Gastroesophageal sphincter (tissue), 4 donors: Measurements from ENCODE around the gene FAM168B. TPM values are rescaled to one million over a fixed set of nuclear protein-coding genes. Genes with fewer than 3 reads are reported as not detected.
A peak's percentile ranks its signal among the peaks of the same experiment; 100 is the strongest.

Experiments used
- ATAC-seq: fragments of 150-250 bp; one replicate; pipeline ENCODE4 v1.9.1; 2016; ENCODE audit warnings: mild to moderate bottlenecking, moderate library complexity
- H3K27ac ChIP-seq, 4 donors: fragments of 200-600 bp; sonication (generic) in 3 of 4; 1 replicate in 3 of 4; 2 replicates in 1 of 4; pipeline ENCODE4 v1.5.1; 2016 to 2019
- H3K27me3 ChIP-seq: fragments of 200-600 bp; sonication (generic); one replicate; pipeline ENCODE4 v1.5.1; 2019
- H3K36me3 ChIP-seq, 2 donors: fragments of 200-600 bp; sonication (generic); one replicate each; pipeline ENCODE4 v1.5.1; 2019; ENCODE audit warnings: control low read depth in 1 of 2
- H3K4me1 ChIP-seq, 3 donors: fragments of 200-600 bp; sonication (generic); 1 replicate in 2 of 3; 2 replicates in 1 of 3; pipeline ENCODE4 v1.5.1; 2016 to 2019; ENCODE audit warnings: control low read depth in 2 of 3
- H3K4me3 ChIP-seq, 2 donors: fragments of 200-600 bp; sonication (generic); one replicate each; pipeline ENCODE4 v1.5.1; 2019; ENCODE audit warnings: mild to moderate bottlenecking in 1 of 2, moderate library complexity in 1 of 2
- H3K9me3 ChIP-seq, 3 donors: fragments of 200-600 bp; sonication (generic); one replicate each; pipeline ENCODE4 v1.5.1; 2017 to 2019; ENCODE audit warnings: control low read depth in 2 of 3
- CTCF ChIP-seq, 4 experiments: fragments of 200-600 bp in 2 of 4; fragments of 450-650 bp in 2 of 4; sonication (generic) in 1 of 4; IDR thresholded peaks; one replicate each; pipeline ENCODE4 v1.5.1; 2017 to 2019; ENCODE audit warnings: antibody characterized with exemption in 4 of 4, mild to moderate bottlenecking in 2 of 4, moderate library complexity in 2 of 4
- EP300 ChIP-seq: sonication (generic); formaldehyde crosslinking; IDR thresholded peaks from one replicate; pipeline ENCODE4 v1.6.1; 2017; ENCODE audit warnings: antibody characterized with exemption, mild to moderate bottlenecking
- POLR2A ChIP-seq, 2 donors: fragments of 450-650 bp; IDR thresholded peaks; one replicate each; pipeline ENCODE4 v1.6.1; 2017; ENCODE audit warnings: antibody characterized with exemption in 2 of 2, mild to moderate bottlenecking in 2 of 2, moderate library complexity in 1 of 2
- POLR2AphosphoS5 ChIP-seq: sonication (generic); formaldehyde crosslinking; IDR thresholded peaks from one replicate; pipeline ENCODE4 v1.6.1; 2017; ENCODE audit warnings: antibody characterized with exemption
- WGBS, 2 donors: methylation state at CpG; one replicate each; pipeline ENCODE4 v1.1.5; 2018; ENCODE audit warnings: low coverage in 1 of 2; 5-methylcytosine and 5-hydroxymethylcytosine counted together
- total RNA-seq, 4 donors: library from RNA; depleted of rRNA; stranded (reverse); fragments of >200 nt; gene quantifications; one replicate each; pipeline ENCODE4 v1.1.0, GENCODE V29; 2016

The FAM168B gene
- total RNA-seq, 4 donors from 2014 or later, result 184 to 244 (median 198) TPM

- 0 to 1% methylated on average over 19 to 20 of the region's 20 CpGs for WGBS, 2 donors
- TF ChIP-seq CTCF (IDR thresholded peaks at IDR 0.05) (no peak), POLR2A (IDR thresholded peaks at IDR 0.05) (no peak), POLR2AphosphoS5 (peak; percentile 50)
- ATAC-seq, result peak; percentile 89
- H3K4me1 ChIP-seq, result peaks cover 0 to 41% (median 19%) of the 10 kb centered on the region in 3 donors
- peak overlapping the region; percentile 57 to 75 for H3K4me3 ChIP-seq
- no peaks in the 10 kb centered on the region for H3K9me3 ChIP-seq
- H3K27ac ChIP-seq, result peak overlapping the region; percentile 66 to 94 (median 92)
- H3K27me3 ChIP-seq, result no peaks in the 10 kb centered on the region
- no peaks in the 10 kb centered on the region for H3K36me3 ChIP-seq
Observed at GRCh38 chr2:131104487-131105155, 11.4 kb upstream of the FAM168B start.

DNA sequence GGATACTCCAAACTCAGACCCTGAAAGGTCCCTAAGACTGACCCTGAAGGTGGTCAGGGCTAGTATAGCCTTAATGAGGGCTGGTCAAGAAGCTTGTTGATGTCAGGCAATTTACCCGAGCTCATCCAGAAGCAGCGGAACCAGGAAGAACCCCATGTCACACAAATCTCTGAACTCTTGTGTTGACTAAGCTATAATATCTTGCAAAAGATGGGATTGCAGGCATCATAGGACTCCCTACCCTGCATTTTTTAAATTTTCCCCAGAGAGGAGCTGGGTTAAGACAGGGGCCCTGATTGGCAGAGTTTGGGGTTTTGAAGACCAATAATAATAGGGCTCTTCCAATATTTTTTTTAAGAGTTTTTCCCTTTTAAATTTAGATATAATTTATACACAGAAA is 9.9 kb upstream of the FAM168B start:
- 100% methylated on average over 1 of the region's 2 CpGs; no CpG with 5 or more reads in 1 of the 2 donors for WGBS, 2 donors

GRCh38 chr2:131094463-131095281 is 1.4 kb upstream of the FAM168B start:
- TF ChIP-seq POLR2AphosphoS5, result no peak
- no peak for TF ChIP-seq EP300
- no peak for TF ChIP-seq POLR2A (IDR thresholded peaks at IDR 0.05)
- no peak for TF ChIP-seq CTCF (IDR thresholded peaks at IDR 0.05)
- Histone ChIP-seq H3K4me3 (no peak overlapping the region), H3K9me3 (no peaks in the 10 kb centered on the region), H3K27me3 (no peaks in the 10 kb centered on the region), H3K36me3 (peaks cover 0 to 14% of the 10 kb centered on the region in 2 donors), H3K27ac (peak overlapping the region in 1 of 4 donors; percentile 95), H3K4me1 (peaks cover 0 to 32% (median 3%) of the 10 kb centered on the region in 3 donors)
- no peak for ATAC-seq
- 59 to 65% methylated on average over 10 to 16 of the region's 22 CpGs for WGBS, 2 donors

More for the DNA sequence above, 9.9 kb upstream of the FAM168B start:
- no peaks in the 10 kb centered on the region for H3K9me3 ChIP-seq
- no peaks in the 10 kb centered on the region for H3K27me3 ChIP-seq
- no peaks in the 10 kb centered on the region for H3K36me3 ChIP-seq
- ATAC-seq, result no peak
- no peak overlapping the region for H3K27ac ChIP-seq
- H3K4me3 ChIP-seq, result no peak overlapping the region
- TF ChIP-seq CTCF (IDR thresholded peaks at IDR 0.05) (no peak), POLR2AphosphoS5 (no peak), POLR2A (IDR thresholded peaks at IDR 0.05) (no peak), EP300 (no peak)
- H3K4me1 ChIP-seq, result peaks cover 0 to 37% (median 19%) of the 10 kb centered on the region in 3 donors

DNA sequence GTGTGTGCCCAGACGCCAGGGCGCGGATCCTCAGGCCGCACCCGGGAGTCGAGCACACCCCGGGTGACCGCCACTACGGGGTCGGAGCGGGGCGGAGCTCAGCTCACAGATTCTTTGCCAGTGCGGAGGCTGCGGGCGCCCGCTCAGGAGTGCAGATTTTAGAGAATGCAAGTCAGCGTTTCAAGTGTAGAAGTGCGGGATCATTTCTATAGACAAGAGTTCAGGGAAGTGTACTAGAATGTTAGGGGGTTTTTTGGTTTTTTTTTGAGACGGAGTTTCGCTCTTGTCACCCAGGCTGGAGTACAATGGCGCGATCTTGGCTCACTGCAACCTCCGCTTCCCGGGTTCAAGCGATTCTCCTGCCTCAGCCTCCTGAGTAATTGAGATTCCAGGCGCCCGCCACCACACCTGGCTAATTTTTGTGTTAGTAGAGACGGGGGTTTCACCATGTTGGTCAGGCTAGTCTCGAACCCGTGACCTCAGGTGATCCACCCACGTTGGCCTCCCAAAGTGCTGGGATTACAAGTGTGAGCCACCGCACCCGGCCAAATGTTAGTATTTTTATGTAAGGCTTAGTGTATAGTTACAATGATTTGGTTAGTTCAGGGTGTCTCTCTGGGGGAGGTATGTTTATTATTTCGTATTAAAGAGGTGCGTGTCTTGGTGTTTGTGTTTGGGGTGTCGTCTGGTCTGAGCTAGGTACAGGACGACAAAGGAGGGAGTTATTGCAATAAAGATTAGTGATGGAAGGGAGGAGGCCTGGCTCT is 619 bp upstream of the FAM168B start:
- Histone ChIP-seq H3K4me1 (peaks cover 0 to 32% (median 3%) of the 10 kb centered on the region in 3 donors), H3K36me3 (peaks cover 0 to 22% of the 10 kb centered on the region in 2 donors), H3K4me3 (peak overlapping the region; percentile 48 to 85), H3K27me3 (no peaks in the 10 kb centered on the region), H3K27ac (peak overlapping the region; percentile 48 to 98 (median 94)), H3K9me3 (no peaks in the 10 kb centered on the region)
- ATAC-seq, result peak; percentile 83
- TF ChIP-seq EP300, result no peak
- no peak for TF ChIP-seq CTCF (IDR thresholded peaks at IDR 0.05)
- no peak for TF ChIP-seq POLR2AphosphoS5
- TF ChIP-seq POLR2A (IDR thresholded peaks at IDR 0.05), result no peak
- WGBS, 2 donors, result 18% methylated on average over 10 to 20 of the region's 37 CpGs
